Measurements from ENCODE around the gene IL1F10.
A peak's percentile ranks its signal among the peaks of the same experiment; 100 is the strongest.

Gene IL1F10

DNA sequence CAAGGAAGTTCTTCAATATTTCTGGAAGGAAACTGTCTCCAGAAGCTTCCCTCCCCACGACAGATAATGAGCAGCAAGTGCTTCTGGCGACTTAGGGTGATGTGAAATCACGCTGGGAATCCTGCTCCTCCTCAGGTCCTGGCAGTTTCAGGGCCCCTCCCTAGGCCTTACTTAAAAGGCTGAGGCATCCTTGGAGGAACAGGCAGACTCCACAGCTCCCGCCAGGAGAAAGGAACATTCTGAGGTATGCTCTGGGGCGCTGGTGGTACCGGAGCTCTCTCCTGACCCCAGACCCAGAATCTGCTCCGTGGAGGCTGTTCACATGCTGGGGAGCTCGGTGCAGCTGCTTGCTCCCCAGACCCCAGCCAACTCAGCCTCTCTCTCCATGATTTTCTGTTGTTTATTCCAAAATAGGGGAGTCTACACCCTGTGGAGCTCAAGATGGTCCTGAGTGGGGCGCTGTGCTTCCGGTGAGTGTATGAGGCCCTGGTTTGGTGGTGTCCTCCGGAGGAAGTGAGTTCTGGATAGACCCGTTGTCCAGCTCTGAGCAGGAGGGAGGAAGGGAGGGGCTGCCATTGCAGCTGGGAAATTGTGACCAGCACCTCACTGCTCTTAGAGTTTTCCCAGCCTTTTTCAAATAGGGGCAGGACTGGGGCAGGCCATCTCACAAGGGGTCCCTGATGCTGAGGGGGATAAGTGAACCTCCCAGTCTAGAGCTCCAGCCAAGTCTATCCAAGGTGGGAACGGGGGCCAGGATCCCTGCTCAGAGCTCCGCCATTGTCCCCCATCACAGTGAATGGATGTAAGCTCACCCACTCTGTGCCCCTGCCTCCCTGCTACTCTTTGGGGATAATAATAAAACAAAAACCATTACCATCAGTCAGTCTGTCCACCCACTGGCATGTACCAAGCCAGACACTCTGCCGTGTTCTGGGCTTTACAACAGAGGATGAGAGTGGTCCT, 8.5 kb upstream of the IL1F10 start, which contains the start of gene IL36RN:
TSS of gene IL36RN (plus strand) at position 201 of the 963 bp plus-strand sequence. CDS start at position 442, 241 bp downstream.
- no peak for DNase-seq (ENCODE audit: low read depth in 2 of 2)

DNA sequence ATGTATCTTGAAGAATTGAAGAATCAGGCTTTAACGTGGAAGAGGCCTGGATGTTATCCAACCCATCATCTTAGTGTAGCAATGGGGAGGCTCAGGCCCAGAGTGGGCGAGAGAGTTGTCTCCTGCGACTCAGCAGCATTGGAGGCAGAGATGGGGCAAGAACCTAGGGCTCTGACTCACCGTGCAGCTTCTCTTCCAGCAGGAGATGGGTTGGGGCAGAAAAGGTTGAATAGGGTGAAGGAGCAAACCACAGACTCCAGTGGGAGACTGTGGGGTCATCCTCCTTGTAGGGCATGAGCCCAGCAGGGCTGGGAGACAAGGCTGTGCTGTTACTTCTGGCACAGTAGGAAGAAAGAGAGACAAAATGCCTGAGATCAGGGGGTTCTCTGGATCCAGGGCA, 7.4 kb upstream of the IL1F10 start:
- DNase-seq (ENCODE audit: low read depth in 2 of 2), result no peak

DNA sequence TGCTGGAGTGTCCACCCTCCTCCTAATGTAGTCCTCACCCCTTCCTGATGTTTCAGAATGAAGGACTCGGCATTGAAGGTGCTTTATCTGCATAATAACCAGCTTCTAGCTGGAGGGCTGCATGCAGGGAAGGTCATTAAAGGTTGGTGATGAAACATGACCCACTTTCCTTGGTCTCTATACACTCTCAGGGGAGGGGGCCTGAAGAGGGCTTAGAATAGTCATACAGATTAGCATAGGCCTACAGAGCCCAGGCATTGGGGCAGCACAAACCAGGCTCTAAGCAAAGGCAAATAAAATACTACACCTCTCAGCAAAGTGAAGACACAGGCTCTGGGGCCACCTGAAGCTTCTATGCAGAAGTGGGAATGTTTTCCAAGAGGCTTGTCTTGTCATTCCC, 7.0 kb upstream of the IL1F10 start:
- DNase-seq (ENCODE audit: low read depth in 2 of 2), result no peak

DNA sequence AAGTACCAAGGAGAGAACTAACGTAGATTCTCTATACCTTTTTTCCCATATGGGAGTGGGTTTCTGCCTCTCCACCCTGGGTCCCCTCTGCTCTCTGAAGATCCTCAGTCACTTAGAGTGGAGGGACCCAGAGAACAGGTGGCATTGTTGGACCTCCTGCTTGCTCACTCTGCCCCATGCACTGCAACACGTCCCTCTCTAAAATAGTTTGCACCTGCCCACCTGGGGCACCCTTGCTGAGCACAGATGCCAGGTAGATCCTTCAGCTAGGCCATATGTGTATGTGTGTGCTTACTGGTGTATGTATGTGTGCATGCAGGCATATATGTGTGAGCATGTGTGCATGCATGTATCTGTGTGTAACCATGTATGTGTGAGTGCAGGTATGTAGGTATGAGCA, 6.5 kb upstream of the IL1F10 start:
- no peak for DNase-seq (ENCODE audit: low read depth in 2 of 2)

DNA sequence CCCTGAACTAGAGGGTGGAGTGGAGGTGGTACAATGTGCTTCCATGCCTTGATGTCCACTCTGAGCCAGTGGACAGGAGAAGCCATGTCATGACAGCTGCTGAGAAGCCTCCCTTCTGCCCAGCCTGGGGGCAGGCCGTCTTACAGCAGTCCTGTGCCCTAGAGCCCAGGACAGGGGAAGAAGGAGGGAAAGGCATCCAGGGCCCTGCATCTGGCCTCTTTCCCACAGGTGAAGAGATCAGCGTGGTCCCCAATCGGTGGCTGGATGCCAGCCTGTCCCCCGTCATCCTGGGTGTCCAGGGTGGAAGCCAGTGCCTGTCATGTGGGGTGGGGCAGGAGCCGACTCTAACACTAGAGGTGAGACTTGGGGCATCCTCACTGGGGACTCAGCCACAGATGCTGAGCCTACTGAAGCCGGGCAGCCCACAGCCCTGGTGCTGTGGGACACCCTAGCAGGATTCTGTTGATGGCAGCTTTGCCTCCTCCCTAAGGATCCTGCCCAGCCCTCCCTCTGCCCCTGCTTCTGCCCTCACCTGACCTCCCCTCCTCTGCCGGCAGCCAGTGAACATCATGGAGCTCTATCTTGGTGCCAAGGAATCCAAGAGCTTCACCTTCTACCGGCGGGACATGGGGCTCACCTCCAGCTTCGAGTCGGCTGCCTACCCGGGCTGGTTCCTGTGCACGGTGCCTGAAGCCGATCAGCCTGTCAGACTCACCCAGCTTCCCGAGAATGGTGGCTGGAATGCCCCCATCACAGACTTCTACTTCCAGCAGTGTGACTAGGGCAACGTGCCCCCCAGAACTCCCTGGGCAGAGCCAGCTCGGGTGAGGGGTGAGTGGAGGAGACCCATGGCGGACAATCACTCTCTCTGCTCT, 5.6 kb upstream of the IL1F10 start:
- no peak for DNase-seq (ENCODE audit: low read depth in 2 of 2)

DNA sequence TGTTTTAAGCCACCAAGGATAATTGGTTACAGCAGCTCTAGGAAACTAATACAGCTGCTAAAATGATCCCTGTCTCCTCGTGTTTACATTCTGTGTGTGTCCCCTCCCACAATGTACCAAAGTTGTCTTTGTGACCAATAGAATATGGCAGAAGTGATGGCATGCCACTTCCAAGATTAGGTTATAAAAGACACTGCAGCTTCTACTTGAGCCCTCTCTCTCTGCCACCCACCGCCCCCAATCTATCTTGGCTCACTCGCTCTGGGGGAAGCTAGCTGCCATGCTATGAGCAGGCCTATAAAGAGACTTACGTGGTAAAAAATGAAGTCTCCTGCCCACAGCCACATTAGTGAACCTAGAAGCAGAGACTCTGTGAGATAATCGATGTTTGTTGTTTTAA, 3.5 kb upstream of the IL1F10 start:
- no peak for DNase-seq (ENCODE audit: low read depth in 2 of 2)

DNA sequence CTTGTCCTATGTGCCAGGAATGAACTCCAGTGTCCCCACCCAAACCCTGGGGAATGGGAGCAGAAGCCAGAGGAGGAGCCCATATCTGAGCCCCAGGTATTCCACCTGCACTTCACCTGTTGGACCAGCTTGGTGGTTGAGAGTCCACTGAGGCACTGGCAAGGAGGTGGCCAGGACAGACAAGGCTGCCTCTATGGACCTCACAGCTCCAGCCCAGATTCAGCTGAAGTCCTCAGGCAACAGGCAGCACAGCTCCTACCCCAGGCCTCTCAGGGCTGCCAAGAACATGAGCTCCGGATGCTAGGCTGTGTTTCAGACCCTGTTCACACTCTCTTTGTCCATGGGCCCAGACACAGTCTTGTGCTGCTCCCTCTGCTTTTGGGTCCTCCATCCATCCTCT, 2.9 kb upstream of the IL1F10 start:
- no peak for DNase-seq (ENCODE audit: low read depth in 2 of 2)

DNA sequence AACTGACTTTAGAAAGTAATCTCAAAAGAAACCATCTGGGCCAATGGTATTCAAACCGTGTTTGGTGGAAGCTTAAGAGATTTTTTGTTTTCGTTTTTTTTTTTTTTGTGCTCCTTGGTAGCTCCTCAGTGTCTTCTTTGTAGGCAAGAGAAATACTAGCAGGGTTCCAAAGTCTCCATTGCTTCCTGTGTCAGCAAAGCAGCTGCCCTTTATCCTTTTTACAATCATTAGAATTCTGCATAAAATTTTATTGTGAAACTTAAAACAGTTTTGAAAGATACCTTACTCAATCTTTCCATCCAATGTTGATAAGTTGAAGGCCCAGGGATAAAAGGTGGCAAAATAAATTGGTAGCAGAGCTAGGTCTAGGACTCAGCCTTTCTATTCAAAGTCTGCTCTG, 479 bp downstream of the IL1F10 start:
- no peak for DNase-seq (ENCODE audit: low read depth in 2 of 2)

DNA sequence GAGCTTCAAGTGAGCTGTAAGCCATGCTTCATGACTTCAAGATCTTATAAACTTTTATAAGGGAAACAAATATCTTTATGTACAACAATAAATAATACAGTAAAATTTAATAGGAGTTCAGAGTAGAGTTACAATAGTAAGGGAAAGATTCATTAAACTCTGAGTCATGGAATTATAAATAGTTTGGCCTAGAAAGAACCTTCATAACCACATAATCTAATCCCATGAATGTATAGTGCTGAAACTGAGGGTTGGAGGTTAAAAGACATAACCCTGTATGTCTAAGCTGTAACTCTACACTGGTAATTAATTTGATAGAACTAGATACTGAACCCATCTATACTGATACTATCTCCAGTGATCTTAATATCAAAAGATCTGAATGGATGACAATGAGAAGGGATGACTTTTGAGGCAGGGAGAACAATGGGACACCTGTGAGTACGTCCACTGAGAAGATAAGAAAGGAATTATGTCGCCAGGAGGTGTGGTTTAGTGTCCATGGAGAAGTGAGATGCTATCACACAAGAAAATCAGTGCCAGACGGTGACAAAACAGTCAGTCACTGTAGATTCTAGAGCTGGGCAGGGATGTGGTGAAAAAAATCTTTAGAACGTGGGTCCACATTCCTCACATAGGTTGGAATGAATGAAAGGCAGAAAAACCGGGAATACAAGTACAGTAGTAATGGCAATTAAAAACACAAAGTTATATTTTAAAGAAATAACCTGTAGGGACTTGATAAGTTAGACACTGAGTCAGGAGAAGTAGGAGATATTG, 1.1 kb downstream of the IL1F10 start:
- DNase-seq (ENCODE audit: low read depth in 2 of 2), result no peak

DNA sequence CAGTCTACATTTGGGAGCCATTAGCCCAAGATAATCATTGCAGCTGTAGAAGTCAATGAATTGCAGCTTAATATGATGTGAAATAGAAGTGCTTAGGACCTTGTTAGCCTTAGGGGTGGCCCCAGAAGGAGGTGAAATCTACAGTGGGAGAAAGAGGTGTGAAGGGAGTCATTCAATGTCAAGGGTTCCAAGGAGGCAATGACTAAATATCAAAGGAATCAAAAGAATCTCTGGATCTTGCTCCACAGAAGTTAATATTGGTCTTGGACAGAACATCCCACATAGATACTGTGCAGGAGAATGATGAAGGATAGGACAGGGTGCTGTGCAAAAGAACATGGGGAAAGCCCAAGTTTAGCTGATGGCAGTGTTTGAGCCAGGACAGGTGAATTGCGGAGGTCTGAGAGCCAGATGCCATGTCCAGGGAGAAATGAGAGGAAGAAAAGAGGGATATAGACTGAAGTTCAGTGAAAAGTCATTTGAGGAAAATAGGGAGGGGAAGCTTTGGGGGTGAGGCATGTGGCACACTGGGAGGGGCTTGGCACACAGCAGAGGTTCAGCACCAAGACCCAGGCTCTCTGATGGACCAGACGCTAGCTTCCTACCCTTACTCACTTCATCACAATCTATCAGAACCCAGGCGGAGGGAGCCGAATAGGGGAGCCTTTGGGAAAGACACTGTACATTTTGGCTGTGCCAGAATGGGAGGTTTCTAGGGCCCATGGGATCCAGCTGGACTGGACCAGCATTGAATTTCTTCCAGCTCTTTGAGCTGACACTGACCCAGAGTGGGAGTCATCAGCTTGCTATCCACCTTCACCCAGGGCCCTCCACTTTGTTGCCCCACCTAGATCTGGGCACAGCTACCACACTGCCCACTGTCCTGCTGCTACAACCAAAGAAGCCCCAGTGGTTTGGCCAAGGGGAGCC, 2.2 kb downstream of the IL1F10 start:
- no peak for DNase-seq (ENCODE audit: low read depth in 2 of 2)

DNA sequence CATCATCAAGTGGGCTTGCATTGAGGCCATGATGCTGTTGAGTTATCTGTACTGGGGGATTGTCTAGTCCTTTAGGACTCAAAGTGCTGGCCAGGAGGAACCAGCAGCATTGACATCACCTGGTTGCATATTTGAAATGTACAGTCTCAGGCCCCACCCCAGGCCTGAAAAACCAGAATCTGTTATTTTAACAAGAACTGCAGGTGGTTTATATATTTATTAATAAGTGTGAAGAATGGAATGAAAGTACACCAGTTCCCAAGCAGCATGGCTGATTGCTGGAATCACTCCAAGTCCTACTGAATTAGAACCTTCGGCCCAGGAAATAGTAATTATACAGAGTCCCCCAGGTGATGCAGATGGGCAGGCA, 2.8 kb downstream of the IL1F10 start:
- DNase-seq (ENCODE audit: low read depth in 2 of 2), result no peak

DNA sequence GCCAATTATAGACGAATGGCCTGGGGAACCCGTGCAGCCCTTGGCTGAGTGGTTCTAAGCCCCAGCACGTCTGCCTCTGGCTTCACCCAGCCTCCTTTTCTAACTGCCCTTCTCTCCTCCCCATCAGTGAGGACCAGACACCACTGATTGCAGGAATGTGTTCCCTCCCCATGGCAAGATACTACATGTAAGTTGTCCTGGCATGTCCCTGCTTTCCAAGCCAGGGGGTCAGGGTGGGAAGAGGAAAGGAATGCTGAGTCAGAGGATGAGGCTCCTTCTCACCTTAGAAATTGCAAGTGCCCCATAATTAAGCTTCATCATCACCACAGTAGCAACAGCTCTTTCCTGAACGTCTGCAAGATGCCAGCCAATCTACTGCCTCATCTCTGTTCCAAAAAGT, 4.8 kb downstream of the IL1F10 start:
- no peak for DNase-seq (ENCODE audit: low read depth in 2 of 2)

DNA sequence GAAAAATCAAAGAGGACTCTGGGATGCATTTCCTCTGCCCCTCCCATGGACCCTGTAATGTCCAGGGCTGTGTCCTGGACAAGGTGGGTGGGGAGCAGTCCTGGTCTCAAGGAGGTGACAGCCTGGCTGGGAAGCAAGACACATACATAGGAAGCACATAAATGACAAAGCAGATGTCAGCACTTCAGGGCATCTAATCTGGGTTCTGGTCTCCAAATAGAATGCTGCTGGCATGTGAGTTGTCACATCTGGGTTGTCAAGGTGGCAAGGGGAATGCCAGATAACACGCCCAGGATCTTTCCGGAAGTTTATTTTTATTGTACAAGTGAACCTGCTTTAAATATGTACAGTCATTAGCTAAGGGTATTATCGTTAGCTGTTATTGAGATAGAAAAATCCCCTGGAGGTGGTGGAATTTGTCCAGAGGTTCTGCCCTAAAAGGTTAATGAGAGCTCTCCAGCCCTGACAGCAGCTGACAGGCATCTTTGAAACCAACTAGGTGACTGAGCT, 5.6 kb downstream of the IL1F10 start:
- DNase-seq (ENCODE audit: low read depth in 2 of 2), result no peak

DNA sequence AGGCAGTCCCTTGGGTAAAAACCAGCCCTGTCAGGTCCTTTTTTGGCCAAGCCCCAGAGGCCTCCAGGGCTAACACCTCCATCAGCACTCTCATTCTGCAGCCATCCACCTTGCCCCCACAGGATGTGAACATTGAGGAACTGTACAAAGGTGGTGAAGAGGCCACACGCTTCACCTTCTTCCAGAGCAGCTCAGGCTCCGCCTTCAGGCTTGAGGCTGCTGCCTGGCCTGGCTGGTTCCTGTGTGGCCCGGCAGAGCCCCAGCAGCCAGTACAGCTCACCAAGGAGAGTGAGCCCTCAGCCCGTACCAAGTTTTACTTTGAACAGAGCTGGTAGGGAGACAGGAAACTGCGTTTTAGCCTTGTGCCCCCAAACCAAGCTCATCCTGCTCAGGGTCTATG, 7.3 kb downstream of the IL1F10 start:
- no peak for DNase-seq (ENCODE audit: low read depth in 2 of 2)

DNA sequence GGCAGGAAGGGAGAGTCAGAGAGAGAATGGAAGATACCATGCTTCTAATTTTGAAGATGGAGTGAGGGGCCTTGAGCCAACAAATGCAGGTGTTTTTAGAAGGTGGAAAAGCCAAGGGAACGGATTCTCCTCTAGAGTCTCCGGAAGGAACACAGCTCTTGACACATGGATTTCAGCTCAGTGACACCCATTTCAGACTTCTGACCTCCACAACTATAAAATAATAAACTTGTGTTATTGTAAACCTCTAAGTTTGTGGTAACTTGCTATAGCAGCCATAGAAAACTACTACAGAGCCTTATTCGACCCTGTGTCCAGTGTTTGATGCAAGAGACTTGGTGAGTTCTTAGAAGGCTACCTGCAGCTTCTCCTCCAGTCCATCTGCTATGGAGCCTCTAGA, 7.8 kb downstream of the IL1F10 start:
- no peak for DNase-seq (ENCODE audit: low read depth in 2 of 2)

DNA sequence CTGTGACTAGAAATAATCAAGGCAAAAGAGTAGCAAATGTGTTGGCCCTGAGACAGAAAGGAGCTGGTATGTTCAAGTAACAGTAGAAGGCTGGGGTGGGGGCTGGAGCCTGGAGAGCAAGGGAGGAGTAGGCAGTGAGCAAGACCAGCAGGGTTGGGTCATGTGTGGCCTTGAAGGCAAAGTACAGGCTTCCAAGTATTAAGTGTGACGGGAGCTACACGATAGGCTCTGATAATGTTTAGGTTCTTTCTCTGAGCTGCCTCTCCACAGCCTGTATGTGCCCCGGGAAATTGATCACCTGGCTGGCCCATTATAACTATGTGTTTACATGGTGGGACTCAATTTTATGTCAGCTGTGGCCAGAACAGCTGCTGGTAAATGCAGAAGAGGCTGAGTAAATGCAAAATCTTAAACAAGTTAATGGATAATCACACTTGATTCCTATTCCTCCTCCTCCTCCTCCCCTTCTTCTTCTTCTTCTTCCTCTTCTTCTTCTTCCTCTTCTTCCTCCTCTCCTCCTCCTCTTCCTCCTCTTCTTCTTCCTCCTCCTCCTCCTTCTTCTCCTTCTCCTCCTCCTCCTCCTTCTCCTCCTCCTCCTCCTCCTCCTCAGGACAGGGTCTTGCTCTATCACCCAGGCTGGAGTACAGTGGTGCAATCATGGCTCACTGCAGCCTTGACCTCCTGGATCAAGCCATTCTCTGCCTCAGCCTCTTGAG, 9.3 kb downstream of the IL1F10 start:
- DNase-seq (ENCODE audit: low read depth in 2 of 2), result no peak

DNA sequence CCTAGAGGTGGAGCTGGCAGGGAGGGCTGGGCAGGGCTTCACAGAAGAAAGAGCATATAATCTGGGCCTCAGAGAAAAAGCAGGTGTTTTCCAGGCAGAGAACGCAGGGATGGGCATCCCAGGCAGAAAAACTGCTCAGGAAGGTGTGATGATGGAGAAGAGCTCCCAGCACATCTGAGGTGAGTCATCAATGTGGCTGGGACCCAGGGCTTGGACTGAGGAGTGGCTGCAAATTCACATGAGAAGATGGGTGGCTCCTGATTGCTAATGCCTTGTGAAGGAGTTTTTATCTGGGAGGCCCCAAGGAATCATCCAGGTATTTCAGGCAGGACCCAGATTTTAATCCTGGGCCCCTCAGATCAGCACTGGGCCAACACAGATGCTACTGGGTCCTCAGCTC, 10.2 kb downstream of the IL1F10 start:
- DNase-seq (ENCODE audit: low read depth in 2 of 2), result no peak

DNA sequence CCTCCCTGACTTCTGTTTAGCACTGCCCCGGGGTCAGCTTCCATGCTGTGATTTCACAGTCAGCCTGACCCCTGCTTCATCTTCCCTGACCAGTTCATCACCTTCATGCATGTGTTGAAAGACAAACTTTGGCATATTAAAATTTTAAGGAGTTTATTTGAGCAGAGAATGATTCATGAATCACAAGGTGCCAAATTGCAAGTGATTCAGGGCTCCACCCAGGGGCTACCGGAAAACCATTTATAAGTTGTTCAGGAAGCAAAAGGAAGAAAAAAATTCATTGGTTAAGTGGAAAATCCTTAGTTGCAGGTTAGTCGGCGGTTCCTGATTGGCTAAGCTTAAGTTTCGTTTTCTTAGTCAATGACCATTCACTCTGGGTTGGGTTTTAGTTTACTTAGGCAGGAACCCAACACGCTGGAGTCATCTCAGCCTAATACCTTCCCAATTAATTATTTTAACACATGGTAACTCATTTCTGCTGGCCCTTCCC, 10.6 kb downstream of the IL1F10 start:
- DNase-seq (ENCODE audit: low read depth in 2 of 2), result no peak

DNA sequence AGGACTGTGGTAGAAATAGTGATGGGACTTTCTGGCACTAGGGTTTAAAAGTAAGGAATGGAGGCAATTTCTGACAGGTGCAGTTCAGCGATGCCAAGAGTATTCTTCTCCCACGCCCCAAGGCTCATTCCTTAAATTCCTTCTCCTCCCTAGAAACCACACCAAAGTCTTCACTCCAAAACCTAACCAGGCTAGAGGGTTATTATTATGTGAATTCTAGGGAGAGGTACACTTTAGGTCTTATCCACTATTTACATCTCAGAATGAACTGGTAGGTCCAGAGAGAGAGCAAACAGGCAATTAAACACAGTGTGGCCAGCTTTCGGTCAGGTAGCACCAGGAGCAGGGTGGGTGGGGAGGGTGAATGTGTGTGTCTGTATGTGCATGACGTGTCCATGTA, 11.4 kb downstream of the IL1F10 start:
- DNase-seq (ENCODE audit: low read depth in 2 of 2), result no peak

DNA sequence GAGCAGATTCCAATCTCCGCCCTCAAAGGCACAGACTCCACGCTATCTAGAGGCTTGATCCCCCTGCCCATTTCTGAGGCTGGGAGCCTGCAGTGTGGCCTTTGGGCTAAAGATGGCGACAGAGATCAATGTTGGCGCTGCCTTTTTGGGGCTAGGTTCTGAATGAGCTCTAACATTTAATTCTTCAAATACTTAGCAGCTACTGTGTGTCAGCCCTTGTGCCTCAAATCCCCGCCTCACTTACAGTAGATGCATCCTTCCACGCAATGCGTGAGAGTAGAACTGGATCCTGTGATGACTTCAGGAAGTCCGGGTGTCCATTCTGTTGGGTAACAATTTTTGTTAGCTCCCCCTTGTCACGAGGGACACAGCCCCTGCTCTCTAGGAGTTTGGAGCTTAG, 12.4 kb downstream of the IL1F10 start:
- DNase-seq (ENCODE audit: low read depth in 2 of 2), result peak in 1 of 2 donors; percentile 23
